Dermis microvascular lymphatic vessel endothelial cell (primary cell): ENCODE results near the gene LEFTY2. TPM values are rescaled to one million over a fixed set of nuclear protein-coding genes. Genes with fewer than 3 reads are reported as not detected.
"Not testable (repeated sequence)": the region's sequence is repeated elsewhere in the genome, so short reads cannot be mapped to it uniquely, and the experiment has no call there.

Experiments used
- DNase-seq, 2 donors: peaks; one replicate each; pipeline versions ENCODE4 v3.0.0 to v3.0.0-alpha.2; 2010; ENCODE audit warnings: low read depth in 2 of 2
- total RNA-seq: library from RNA; depleted of rRNA; stranded (reverse); fragments of >200 nt; gene quantifications from 2 replicates; pipeline ENCODE4 v1.2.1, GENCODE V29; 2014

The LEFTY2 gene
- total RNA-seq, 1 donor from 2014 or later: not detected

DNA sequence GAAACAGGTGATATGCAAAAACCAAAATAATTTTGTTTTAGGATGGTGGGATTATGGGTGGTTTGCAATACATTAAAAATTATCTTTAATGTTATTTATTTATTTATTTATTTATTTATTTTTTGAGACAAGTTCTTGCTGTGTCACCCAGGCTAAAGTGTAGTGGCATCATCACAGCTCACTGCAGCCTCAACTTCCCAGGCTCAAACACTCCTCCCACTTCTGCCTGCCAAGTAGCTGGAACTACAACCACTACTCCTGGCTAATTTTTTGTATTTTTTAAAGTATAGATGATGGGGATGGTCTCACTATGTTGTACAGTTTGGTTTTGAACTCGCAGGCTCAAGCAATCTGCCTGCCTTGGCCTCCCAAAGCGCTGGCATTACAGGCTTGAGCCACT is 10.5 kb downstream of the LEFTY2 start:
- no peak for DNase-seq

DNA sequence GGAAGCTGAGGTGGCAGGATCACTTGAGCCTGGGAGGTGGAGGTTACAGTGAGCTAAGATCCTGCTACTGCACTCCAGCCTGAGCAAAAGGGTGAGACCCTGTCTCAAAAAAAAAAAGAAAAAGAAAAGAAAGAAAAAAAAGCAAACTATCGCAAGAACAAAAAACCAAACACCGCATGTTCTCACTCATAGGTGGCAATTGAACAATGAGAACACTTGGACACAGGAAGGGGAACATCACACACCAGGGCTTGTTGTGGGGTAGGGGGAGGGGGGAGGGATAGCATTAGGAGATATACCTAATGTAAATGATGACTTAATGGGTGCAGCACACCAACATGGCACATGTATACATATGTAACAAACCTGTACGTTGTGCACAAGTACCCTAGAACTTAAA is 11.6 kb downstream of the LEFTY2 start:
- DNase-seq: not testable (repeated sequence)

DNA sequence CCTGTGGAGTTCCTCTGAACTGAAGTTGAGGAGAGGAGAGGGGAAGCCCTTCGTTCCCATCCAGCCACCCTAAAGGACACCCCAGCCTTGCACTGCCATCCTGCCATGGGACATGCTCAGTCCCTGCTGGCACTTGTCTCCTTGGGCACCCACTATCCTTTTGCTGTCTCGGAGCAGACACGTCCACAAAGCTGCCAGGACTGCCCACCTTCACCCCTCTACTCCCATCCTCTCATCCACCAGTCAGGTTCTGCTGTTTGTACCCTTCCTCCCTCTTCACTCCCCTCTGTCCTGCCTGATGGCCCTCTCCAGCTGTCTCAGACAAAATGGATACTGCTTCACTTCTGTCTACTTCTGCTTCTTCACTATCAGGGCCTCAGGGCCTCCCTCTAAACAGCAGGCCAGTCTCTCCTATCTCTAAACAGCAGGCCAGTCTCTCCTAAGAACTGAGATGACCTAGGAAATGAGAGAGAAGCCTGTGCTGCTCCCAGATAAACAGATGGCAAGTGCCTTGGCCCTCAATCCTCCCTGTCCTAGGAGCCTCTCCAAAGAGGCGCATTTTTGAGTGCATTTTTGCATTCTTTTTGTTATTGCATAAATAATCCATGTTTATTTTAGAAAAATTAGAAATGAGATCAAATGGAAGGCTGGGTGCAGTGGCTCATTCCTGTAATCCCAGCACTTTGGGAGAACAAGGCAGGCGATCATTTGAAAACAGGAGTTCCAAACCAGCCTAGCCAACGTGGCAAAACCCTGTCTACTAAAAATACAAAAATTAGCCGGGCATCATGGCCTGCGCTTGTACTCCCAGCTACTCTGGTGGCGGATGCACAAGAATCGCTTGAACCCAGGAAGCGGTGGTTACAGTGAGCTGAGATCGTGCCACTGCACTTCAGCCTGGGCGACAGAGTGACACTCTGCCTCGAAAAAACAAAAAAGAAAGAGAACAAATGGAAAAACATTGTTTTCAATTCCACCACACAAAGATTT is 12.5 kb downstream of the LEFTY2 start:
- no peak for DNase-seq

DNA sequence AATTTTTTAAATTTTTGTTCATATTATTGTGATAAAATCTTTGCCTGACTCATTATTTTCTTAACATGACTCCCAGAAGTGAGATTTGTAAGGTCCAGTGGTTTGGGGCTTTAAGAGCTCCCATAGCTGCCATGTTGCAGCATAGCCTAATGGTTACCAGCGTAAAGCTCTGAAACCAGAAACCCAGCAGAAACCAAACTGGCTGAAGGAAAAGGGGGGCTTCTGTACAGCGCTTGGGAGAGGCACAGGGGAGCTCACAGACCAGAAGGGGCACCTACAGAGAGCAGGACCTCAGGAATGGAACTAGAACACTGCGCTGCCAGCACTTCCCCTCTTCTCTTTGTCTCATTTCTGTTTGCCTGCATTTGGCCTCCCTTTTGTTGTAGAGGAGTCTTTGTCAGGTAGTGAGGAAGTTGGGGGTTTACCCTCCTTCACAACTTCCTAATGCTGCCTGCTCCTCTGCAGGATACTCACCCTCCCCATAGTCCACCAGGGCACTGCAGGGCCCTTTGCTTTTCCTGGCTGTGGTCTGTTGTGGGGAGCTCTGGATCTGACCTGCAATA is 14.4 kb downstream of the LEFTY2 start:
- no peak for DNase-seq

DNA sequence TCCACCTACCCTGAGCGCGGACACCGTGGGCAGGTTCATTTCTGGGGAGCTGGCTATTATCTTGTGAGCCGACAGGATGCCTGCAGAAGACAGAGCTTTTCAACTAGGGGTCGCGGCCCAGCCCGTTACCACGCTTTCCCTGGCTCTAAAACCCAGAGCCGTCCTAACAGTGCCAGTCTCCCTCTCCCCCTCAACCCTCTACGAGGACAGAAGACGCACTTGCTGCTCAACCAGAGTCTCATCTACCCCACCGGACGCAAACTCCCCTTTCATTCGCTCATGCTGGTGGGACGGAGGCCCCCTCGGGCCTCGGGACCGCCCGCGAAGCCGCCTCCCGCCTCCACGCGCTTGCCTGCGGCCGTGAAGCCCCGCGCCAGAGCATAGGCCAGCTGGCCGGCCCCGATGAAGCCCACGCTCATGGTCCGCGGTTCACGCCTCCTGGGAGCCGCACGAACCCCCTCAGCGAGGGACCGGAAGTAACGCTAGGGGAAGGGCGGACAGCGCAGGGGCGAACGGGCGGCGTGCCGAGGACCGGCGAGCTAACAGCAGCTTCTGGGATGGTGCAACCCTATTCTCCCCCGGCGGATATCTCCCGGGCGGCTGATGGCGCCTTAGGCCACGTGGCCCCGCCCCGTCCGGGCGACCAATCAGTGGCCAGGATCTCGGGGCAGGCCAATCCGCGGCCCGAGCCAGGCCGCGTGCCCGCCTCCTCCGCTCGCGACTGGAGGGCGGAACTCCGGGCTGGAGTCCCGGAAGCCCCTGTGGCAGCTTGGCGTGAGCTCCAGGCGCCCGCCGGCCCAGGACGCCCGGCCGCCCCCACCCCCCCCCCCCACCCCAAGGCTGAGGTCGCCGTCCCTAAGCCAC is 17.1 kb downstream of the LEFTY2 start, which contains the start of gene PYCR2:
Gene PYCR2, minus strand, starts transcription at position 559 of the 864 bp plus-strand sequence. Its CDS starts 140 bp downstream, at position 419.
- peak; percentile 87 to 97 for DNase-seq

DNA sequence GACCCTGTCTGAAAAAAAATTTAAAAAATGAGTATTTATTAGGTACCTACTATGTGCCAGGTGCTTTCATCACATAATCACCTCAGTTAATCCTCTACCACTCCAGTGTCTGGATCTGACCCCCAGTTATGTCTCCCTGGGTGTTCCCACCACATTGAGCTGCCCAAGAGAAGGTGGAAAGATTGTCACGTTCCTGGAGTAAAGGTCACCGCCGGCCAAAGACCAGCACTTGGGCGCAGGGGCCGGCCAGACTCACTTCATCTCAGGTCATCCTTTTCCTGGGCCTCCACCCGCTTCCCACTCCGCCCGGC is 17.7 kb downstream of the LEFTY2 start:
- DNase-seq: no peak

DNA sequence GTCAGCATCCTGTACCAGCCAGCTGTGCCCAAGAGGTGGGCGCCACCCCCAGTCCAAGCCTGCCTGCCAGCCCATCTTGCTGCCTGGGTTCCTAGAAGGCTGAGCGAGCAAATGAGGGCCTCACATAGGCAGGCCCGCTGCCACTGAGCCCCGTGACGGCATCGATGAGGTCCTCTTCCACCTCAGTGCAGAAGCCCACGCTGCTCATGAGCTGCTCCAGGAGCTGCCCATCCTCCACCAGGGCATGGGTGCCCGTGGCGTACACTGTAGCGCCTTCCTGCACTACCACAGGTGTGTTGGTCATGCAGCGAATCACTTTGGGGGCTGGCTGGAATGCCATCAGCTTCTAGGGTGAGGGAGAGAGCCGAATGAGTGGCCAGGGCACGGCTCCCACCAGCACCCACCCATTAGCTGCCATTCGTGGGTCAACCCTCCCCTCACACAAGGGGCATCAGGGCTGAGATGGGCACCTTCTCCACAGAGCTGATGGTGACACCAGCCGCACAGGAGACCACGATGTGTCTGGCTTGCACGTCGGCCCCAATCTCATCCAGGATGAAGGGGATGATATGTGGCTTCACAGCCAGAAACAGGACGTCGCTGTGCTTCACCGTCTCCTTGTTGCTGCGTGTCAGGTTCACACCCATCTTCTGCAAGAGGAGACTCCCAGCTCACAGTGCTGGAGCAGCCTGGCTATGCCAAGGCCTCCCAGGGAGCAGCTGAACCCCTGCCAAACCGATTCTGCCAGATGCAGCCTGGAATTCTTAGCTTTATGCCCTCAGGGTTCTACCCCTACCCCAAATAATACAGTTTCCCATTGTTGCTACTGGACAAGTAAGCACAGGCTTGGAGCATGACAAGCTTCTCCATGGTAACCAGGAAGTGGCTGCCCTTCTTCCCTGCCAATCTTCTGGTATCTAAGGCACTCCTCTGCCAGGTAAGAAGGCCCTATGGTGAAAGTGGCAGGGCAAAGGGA is 19.0 kb downstream of the LEFTY2 start:
- no peak for DNase-seq

DNA sequence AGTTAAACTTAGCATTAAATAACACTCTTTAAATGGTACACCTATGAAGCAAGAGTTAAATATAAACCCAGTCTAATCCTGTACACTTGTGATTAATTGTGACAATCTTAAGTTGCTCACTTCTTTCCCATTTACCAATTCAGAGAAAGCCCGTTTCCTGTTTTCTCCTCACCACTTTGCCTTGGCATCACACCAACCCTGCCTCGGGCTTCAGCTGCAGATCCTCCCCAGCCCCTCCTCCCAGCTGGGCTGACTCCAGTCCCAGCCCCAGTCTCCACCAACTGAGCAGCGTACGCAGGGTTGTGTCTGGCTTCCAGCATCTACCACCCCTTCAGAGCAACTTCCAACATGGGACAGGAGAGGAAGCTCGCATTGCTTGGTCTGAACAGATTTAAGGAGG is 21.1 kb downstream of the LEFTY2 start:
- peak in 1 of 2 donors; percentile 85 for DNase-seq

DNA sequence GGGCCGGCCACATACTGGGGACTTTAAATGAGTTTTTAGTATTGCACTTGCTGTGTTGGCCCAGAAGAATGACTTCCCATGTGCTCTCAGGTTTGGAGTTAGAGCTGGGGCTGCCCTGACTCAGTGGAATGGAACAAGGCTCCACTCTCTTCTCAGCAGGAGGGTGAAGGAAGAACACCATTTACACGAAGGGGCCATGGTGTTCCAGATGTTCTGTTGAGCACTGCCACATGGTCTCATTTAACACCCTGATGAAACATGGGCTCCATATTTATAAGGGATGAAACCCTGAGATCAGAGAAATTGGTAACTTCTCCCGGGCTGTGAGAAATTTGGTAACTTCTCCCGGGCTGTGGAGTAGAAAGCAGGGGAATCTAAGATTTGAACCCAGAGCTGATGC is 22.7 kb downstream of the LEFTY2 start:
- DNase-seq: no peak

DNA sequence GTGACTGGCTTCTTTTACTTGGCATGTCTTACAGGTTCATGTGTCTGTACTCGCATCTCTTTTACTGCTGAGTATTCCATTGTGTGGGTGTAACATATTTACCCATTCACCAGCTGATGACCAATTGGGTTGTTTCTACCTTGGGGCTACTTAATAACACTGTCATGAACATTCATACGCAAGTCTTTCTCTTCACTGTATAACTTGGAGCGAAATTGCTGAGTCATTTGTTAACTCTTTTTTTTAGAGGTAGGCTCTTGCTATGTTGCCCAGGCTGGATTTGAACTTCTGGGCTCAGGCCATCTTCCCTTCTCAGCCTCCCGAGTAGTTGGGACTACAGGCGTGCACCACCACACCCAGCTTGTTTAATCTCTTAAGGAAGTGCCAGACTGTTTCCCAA is 23.5 kb downstream of the LEFTY2 start:
- DNase-seq: no peak

DNA sequence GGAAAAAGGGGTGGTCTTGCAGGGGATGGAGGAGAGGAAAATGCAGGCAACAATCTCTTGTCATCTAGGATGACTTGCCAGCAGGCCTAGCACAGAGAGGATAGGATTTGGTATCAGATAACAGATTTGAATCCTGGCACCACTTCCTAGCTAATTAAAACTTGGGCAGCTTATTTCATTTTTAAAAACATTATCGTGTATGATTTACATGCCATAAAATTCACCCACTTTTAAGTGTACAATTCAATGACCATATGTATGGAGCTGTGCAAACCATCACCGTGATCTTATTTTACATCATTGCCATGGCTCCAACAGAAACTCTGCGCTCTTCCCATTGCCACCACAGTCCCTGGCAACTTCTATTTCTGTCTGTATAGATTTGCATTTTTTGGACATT is 23.9 kb downstream of the LEFTY2 start:
- DNase-seq: no peak

DNA sequence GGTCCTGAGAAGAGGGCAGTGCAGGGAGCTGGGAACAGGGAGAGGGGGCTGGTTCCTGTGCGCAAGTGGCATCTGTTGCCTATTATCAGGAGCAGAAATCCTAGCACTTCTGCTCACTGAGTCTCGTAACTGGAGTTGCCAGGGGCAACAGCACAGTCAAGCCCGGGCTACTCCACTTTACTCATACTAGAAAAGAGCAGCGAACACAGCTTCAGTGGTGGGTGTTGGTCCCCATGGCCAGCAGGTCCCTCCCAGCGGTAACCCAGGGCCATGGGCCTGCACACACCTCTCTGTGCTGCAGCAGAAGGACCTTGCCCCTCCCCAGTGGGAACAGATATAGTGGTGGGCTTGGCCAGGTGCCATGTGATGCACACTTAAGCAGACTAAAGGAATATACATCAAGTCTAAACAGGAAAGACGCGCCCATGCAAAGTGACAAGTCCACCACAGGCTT is 25.5 kb downstream of the LEFTY2 start:
- no peak for DNase-seq

DNA sequence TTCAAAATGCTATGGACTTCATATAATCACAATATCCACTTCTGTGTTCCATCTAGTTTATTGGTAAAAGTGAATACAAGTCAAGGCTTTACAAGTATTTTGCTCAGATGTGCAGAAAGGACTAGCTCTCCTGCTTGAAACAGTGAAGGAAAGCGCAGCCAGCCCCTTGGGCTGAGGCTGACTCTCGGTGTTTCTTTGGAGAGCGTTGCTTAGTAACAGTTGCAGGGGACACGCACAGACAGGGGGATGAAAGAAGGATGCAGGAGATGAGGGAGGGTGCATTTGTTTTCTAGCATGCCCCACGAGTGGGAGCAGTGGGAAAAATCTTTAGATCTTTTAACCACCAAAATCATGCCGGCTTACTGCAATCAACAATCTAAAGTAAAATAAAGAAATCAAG is 26.1 kb downstream of the LEFTY2 start:
- no peak for DNase-seq

DNA sequence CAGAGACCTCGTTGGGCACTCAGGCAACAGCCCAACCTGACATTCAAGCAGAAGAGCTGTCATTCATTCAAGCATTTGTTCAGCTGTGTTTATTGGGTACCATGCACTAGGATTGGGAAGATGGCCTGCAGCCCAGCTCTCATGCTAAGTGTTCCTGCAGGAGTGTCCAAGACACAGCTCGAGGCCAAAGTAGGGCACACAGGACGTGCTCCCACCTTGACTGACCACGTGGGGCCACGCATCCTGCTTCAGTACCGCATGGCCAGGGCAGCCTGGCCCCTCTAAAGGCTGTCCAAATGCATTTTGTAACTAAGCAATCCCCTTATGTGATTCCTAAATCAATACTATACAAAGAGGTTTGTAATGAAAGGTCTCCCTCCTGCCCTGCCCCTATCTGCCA is 26.6 kb downstream of the LEFTY2 start:
- DNase-seq: no peak

DNA sequence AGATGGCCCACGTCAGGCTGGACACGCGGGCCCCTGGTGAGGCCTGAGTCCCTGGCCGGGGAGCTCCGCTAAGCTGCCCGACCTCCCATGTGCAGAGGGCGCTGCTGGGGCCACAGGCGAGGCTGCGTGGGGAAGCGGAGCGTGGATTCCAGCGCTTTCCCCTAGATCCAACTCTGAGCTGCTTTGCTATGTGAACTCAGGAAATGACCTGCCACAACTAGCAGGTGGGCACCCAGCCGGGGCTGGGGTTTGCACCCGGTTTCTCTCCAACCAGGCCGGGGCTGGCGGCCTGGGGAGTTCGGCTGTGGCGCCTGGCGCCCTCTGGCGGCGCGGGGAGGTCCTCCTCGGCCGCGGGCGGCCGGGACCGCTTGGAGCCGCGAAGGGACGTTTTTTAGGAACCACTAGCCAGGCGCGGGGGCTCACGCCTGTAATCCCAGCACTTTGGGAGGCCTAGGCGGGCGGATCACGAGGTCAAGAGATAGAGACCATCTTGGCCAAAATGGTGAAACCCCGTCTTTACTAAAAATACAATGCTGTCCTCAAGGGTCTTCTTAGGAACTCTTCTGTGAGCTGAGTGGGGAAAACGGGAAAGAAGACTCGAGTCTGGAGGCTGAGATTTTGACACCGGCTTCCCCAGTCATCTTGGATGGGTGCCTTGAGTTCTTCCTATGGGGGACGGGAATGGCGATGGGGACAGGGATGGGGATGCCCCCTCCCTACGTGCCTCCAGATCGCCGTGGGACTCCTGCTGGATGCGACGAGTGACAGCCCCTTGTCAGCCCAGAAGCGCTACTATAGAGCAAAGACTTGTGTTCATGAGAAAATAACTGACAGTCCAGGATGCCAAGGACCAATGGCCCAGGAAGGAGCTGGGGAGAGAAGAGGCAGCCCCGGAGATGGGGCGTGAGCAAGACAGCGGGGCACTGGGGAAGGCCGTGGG is 29.6 kb downstream of the LEFTY2 start:
- DNase-seq: peak in 1 of 2 donors; percentile 47

DNA sequence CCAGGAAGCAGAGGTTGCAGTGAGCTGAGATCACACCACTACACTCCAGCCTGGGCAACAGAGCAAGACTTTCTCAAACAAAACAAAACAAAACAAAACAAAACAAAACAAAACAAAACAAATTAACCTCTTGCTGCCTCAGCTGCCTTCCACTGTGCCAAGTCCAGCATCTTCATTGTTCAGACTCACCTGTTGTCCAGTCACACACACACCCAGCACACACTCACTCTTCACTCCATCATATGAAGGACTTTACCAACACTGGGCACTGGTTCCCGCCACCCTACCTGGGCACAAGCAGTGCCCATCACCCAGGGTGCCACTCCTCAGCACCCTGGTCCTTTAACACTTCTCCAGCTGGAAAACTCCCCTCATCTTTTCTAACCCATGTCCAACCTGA is 31.5 kb downstream of the LEFTY2 start:
- DNase-seq: no peak

DNA sequence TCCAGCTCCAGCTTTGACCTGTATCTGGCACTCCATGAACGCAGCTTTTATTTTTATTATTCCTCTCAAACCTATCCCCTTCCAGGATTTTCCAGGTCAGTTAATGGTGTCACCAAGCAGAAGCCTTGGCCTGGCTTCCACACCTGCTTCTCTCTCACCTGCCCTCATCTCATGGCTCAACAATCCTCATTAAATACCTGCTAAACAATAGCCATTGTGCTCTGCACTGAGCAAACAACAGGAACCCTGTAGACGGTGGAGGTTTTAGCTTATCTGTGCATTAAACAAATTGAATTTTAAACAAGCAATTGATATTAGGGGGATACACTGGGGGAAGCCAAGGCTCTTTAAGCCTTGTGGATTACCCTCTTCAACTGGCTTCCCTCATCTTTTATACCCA is 32.2 kb downstream of the LEFTY2 start:
- DNase-seq: no peak

DNA sequence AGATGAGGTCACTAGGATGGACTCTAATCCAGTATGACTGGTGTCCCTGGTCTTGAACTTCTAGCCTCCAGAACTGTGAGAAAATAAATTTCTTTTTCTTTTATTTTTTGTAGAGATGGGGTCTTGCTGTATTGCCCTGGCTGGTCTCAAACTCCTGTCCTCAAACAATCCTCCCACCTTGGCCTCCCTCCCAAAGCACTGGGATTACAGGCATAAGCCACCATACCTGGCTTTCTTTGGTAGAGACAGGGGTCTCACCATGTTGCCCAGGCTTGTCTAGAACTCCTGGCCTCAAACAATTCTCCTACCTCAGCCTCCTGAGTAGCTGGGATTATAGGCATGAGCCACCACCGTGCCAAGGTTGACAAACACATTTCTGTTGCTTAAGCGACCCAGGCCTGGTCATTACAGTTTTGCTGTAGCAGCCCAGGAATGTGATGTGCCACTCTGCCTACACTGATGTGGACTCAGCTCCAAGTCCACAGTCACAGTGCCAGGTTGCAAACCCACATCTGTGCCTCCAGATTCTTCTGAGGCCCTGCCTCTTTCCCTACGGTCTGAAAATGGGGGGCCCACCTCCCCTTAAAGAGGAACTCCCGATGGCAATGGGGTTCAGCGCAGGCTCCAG is 32.9 kb downstream of the LEFTY2 start:
- no peak for DNase-seq

DNA sequence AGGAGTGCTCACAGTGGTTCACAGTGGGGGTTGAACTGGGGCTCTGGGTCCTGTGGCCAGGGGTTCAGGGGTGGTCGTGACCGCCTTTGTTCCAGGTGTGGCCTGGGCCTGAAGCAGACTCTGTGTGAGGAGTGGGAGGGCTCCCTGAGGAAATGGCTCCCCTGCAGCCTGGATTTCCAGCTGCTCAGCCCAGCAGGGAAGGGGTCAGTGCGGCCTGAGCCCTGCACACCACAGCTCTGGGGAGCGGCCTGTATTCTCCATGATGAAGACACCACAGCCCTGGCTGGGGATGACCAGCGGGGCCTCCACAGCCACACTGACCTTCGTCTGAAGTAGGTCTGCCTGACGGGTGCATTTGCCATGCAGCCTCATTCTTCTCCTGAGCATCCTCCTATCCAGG is 33.7 kb downstream of the LEFTY2 start:
- DNase-seq: no peak
